HCT116 (cell line): ENCODE results near the gene MYO16. TPM values are rescaled to one million over a fixed set of nuclear protein-coding genes. Genes with fewer than 3 reads are reported as not detected.

Experiments used
- ATF3 ChIP-seq: IDR thresholded peaks from 2 replicates; pipeline ENCODE4 v1.6.1; 2012
- CTCF ChIP-seq, 3 experiments: fragments of 200-600 bp in 1 of 3; sonication (generic) in 1 of 3; IDR thresholded peaks in 2 of 3; conservative IDR thresholded peaks in 1 of 3; 2 replicates each; pipeline ENCODE4 v1.5.1; 2012 to 2017; ENCODE audit warnings: low read depth in 2 of 3, low read length in 2 of 3, antibody characterized with exemption in 1 of 3, borderline replicate concordance in 1 of 3, control low read depth in 1 of 3, mild to moderate bottlenecking in 1 of 3, mixed read lengths in 1 of 3, mixed run types in 1 of 3, moderate library complexity in 1 of 3; ENCODE audit not compliant: insufficient read depth in 1 of 3
- EZH2phosphoT487 ChIP-seq: fragments of 200-600 bp; IDR thresholded peaks from 2 replicates; pipeline ENCODE4 v1.6.1; 2018; ENCODE audit warnings: antibody characterized with exemption, borderline replicate concordance
- POLR2AphosphoS5 ChIP-seq: IDR thresholded peaks from 2 replicates; pipeline ENCODE4 v1.6.1; 2011; ENCODE audit warnings: mild to moderate bottlenecking, low read depth, low read length, moderate library complexity
- REST ChIP-seq: IDR thresholded peaks from 2 replicates; pipeline ENCODE4 v1.6.1; 2012; ENCODE audit warnings: low read depth
- SIN3A ChIP-seq: IDR thresholded peaks from 2 replicates; pipeline ENCODE4 v1.6.1; 2012; ENCODE audit warnings: low read depth
- SP1 ChIP-seq: IDR thresholded peaks from 2 replicates; pipeline ENCODE4 v1.6.1; 2012; ENCODE audit warnings: low read depth
- SRF ChIP-seq: IDR thresholded peaks from 2 replicates; pipeline ENCODE4 v1.6.1; 2012; ENCODE audit warnings: low read depth
- ZFX ChIP-seq: fragments of 450-650 bp; IDR thresholded peaks from 2 replicates; pipeline ENCODE4 v1.6.1; 2017
- ZNF274 ChIP-seq: fragments of 200-500 bp; sonication (Bioruptor generic); IDR thresholded peaks from 2 replicates; pipeline ENCODE4 v1.6.1; 2014; ENCODE audit warnings: mild to moderate bottlenecking, low read depth, low read length, inconsistent platforms
- total RNA-seq: library from RNA; stranded (reverse); gene quantifications from one replicate; pipeline ENCODE4 v1.2.1, GENCODE V29; 2021; ENCODE audit not compliant: unreplicated experiment

Gene MYO16
- total RNA-seq, 1 experiment from 2014 or later, result 0.07 TPM

GRCh38 chr13:108787700-108788414 lies 158.4 kb downstream of the MYO16 start (continued):
- no peak for TF ChIP-seq REST
- no peak for TF ChIP-seq SP1
- TF ChIP-seq SIN3A, result no peak
- TF ChIP-seq SRF, result no peak
- TF ChIP-seq ZFX, result no peak
- TF ChIP-seq CTCF (IDR thresholded peaks at IDR 0.05 in 2 of 3, conservative IDR thresholded peaks at IDR 0.05 in 1 of 3; ENCODE audit: borderline replicate concordance in 1 of 3, insufficient read depth in 1 of 3, low read depth in 2 of 3, low read length in 2 of 3), result no peak
- no peak for TF ChIP-seq ATF3
- no peak for TF ChIP-seq EZH2phosphoT487
- TF ChIP-seq POLR2AphosphoS5, result no peak
- TF ChIP-seq ZNF274, result no peak
